ENCODE results near the gene DUSP3. TPM values are rescaled to one million over a fixed set of nuclear protein-coding genes. Genes with fewer than 3 reads are reported as not detected.

DUSP3 gene
- polyA plus RNA-seq, 5 donors: 29.5 to 33.5 (median 31.7) TPM

DNA sequence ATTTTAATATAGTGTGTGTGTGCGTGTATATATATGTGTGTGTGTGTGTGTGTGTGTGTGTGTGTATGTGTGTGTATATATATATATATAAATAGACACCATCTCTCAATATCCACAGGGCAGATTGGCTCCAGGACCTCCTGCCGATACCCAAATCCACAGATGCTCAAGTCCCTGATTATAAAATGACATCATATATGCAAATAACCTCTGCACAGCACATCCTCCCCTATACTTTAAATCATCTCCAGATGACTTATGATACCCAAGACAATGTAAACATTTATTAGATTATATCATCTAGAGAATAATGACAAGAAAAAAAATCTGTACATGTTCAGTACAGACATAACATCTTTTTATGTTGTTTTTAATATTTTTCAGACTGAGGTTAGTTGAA is 7.8 kb downstream of the DUSP3 start:
- no peak for DNase-seq

GRCh38 chr17:43769859-43770258 is 8.9 kb downstream of the DUSP3 start:
- no peak for DNase-seq

- no peak for DNase-seq
These were observed 9.4 kb downstream of the DUSP3 start for GRCh38 chr17:43769426-43769825.

- DNase-seq: no peak
These were observed 9.8 kb downstream of the DUSP3 start for GRCh38 chr17:43768943-43769342.

DNA sequence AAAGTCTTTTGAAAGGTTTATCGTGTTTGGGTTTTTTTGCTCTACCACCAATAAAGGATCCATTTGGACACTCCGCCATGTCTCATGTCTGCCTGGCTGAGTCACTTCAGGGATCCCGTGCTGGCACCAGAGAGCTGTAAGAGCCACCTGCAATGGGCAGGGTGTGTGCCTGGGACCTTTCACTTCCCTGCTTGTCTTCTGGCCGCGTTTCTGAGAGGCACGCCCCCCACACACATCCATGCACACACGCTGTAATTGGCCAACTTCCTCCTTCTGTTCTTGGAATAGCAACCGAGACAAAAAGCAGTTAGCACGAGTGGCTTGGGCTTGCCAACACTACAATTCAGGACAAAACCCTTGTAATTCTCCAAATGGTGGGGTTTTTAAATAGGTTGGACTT is 10.4 kb downstream of the DUSP3 start:
- no peak for DNase-seq

DNA sequence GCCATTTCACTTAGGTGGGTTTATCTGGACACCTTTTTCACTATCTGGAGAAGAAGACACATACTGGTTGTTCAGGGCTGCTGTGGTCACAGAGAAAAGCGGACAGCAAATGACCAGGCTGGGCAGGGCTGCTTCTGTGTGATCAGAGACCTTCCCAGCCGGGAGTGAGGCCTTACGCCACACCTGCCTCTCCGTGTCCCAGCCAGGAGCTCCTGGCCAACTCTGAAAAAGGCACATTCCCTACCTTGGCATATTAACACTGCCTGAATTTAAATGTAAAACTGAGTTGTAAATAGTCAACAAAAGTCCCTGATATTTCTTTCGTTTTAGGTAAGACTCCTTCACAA is 11.1 kb downstream of the DUSP3 start:
- DNase-seq: no peak

DNA sequence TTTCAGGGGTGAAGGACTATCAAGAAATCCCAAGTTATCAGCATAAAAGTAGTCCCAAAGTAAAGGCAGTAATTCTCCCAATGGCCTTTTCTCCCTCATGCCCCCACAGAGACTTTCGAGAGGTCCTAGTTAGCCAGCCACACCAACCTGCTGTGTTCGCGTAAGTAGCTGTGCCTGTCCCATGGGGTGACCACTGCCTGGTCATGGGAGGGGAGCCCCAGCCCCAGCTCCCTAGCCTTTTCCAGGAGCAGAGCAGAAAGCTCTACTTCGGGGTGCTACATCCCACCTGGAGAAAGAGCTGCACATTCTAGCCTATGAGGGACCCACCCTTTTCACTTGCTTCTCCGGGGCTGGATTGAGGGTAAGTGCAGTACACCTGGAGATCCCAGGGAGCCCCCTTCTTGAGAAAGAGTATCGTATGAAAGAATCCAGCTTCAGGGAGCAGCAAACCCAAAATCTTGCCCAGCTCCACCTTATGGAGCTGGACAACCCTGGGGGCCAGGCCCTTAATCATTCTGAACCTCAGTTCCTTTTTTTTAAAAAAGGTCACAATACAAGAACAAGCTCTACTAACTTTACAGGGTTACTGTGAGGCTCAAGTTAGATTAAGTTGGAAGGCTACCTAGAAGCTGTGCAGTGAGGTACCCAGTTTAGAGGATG is 11.6 kb downstream of the DUSP3 start:
- no peak for DNase-seq

GRCh38 chr17:43766413-43767052 is 12.2 kb downstream of the DUSP3 start:
- DNase-seq: no peak

DNA sequence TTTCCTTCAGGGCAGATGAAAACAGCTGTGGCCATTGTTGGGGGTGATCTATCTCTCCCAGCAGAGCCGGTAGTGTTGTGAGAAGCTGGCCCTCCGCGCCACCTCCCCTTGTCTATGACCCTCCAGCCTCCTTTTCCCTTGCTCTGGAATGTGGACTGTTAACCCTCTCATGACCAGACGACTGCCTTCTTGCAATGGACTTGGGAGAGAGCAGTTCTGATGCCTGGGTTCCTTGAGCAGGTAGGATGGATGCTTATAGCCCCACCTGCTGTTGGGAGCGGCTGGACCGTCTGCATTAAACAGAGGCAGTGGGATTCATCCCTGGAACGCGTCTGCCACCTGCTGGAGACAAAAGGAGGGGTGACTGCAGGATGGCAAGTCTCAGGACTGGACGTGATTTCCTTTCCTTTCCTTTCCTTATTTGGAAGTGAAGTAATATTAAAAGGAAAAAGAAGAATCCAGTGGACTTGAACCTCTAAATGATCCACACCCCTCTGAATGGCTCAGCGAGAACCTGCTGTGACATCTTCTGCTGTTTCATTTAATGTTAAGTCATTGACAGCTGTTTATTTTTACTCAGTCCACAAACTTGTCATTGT is 18.4 kb downstream of the DUSP3 start:
- peak; percentile 77 to 87 for DNase-seq

DNA sequence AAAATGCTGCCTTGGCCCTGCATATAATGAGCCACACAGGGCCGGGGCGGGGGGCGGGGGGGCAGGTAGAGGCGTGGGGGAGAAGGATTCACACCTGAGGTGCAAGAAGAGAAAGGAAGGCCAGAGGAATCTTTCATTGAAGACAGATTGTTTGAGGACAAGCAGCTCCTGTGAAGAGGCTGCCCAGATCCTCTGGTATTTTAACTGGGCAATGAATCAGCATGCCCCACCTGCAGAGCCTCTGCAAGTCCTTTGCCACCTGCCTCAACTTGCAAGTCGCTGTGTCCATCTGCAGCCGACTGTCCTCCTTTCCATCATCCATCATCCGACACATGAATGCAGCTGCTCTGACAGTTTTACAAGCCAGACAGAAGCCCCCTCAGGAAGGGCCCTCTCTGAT is 18.9 kb downstream of the DUSP3 start:
- no peak for DNase-seq

DNA sequence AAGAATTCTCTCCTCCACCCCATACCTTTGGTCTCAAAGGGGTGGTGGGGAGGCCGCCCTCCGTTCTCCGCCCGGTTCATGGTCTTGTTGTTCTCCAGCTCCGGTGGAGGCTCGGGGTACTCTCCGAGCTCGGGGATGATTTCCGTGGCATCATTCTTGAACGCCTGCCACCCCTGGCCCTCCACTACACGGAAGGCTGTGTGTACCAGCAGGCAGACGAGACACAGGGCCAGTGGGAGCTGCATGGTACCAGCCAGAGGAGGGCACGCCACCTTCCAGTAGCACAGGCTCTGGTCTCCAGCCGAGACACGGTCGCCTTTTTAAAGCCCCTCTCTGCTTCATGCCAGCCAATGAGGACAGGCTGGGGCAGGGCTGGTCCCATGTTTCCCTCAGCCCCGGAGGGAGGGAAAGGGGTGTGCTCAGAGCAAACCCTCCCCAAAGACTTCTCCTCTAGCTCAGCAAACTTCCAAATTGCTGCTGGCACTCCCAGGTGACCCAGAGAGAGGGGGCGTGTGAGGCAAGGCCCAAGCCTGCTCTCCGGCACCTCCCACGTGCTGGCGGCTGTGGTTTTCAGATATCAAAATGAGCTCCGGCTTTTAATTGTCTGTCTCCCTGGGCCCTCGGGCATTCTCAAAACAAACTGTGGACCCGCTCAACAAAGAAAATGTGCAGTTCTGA is 20.1 kb downstream of the DUSP3 start, which contains the start of gene SOST:
SOST (minus strand) TSS at position 295 of the 678 bp plus-strand sequence; CDS start at position 245, 50 bp downstream.
- no peak for DNase-seq

DNA sequence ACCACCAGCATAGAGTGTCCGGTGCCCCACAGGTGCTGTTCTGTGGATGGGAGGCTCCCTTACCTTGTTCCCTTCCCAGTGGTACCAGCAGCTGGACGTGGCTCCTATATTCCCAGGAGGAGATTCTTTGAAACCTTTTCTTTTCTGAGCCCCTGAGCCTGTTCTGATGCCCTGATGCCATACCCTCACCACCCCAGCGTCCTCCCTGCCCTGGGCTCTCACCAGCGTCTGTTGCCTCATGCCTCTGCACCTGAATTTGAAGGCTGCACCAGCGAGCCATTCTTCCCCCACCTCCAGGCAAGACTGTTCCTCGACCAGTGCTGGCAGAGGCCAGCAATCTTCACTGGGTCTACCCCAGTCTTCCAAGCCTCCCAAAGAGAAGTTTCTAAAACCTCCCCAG is 20.7 kb downstream of the DUSP3 start:
- DNase-seq: no peak

GRCh38 chr17:43757171-43757660 is 21.6 kb downstream of the DUSP3 start:
- DNase-seq: no peak

GRCh38 chr17:43756201-43756600 is 22.6 kb downstream of the DUSP3 start:
- no peak for DNase-seq

GRCh38 chr17:43755389-43755875 is 23.3 kb downstream of the DUSP3 start:
- DNase-seq: peak in 1 of 2 donors; percentile 38

DNA sequence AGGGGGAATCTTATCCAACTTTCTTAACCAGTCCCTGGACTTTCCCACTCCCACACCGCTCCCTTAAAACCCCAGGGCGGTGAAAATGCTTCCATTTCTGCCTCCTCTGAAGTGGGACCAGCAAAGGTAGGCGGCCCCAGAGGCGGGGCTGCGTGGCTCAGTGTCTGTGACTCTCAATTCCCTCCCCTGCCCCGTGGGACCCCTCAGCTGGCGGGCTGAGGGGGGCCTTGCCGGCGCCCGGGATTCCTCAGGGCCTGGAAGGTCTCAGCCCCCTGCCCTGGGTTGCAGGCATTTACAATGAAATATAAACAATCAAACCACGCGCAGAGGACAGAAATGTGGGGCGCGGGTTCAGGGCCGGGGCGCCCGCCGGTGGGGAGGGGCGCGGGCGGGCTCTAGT is 23.8 kb downstream of the DUSP3 start:
- DNase-seq: no peak

DNA sequence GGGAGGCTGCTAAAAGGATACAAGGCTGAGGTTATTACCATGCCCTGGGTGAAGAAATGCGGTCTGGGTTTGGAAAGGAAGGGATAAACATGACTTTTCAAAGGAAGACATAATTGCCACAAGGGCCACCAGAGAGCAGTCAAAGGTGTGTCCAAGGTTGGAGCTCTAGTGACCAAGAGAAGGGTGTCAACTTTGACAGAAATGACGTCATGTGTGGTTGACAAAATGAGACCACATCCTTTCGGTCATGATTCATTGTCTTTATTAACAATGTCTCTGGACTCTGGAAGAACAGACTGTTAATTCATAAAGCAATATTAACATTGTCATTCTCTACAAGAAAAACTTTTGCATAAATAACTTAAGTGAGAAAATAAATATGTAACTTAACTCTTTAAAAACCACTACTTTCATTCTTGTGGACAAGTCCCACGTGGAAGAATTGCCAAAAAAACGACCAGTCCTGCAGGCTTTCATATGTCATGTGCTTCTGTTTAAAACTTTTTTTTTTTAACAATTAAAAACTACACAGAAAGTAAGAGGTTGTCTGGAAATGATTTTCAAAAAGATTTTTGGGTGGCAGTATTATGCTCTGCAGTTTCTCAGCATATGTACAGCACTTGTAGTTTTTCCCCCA is 25.2 kb downstream of the DUSP3 start:
- no peak for DNase-seq

- DNase-seq: no peak
These were observed 28.6 kb downstream of the DUSP3 start for GRCh38 chr17:43750153-43750552.

DNA sequence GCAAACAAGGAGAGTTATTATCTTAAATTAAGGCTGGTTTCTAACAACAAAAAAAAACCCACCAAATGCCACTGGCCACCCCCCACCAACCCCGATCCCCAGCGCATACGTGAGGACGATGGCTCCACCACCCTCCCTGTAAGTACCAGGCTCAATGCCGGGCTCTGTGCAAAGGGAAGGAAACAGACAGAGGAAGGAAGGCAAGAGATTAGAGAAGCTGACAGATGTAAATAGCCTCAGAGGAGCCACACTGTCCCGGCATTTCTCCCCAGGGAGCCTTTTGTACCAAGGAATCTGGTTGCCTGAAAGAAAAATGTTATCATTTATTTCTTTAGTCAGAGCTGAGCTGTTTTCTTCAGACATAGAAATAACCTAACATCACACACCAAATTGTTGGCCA is 33.2 kb downstream of the DUSP3 start:
- DNase-seq: no peak

GRCh38 chr17:43741636-43742035 is 37.1 kb downstream of the DUSP3 start:
- DNase-seq: no peak

DNA sequence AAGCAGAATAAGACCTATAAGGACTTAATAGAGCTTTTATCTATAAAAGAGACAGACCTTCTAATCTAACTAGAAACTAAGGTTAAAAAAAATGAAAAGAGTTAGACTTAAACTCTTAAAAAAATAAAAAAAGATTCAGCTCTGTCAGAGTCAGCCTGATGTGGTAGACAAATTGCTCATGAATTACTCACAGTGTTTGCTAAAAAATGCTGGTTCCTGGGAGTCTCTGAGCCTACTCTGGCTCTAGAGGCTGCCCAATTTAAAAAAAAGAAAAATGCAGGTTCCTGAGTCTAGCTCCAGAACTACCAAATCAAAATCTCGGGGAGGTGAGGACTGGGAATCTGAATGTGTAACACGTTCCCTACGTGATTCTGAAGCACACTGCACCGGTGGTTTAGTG is 38.2 kb downstream of the DUSP3 start:
- DNase-seq: no peak

GRCh38 chr17:43737722-43738121 is 41.1 kb downstream of the DUSP3 start:
- DNase-seq: no peak

Measured in right lung (tissue), 5 donors.